GM18861 (cell line): ENCODE results near the gene SULT1B1.

Source experiments
- ATAC-seq: cut with Tn5 transposase; IDR thresholded peaks from one replicate; pipeline ENCODE4 v1.9.1; 2021; ENCODE audit not compliant: unreplicated experiment

The SULT1B1 gene

DNA sequence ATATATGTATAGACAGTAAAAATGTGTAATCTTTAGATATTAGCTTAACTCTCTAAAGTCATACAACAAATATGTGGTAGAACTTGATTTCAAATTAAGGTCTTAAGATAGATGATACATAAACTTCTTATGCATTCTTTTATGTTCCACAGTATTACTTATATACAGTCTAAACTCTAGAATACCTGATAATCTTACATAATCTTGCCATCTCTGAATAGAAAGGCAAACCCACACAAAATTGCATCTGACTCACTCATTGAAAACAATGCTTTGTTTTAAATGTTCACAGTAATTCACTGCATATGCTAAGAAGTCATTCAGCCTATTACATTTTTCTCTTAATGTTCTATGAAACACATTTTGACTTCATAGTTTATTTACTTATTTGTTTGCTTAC is 10.1 kb downstream of the SULT1B1 start:
- ATAC-seq = no peak

DNA sequence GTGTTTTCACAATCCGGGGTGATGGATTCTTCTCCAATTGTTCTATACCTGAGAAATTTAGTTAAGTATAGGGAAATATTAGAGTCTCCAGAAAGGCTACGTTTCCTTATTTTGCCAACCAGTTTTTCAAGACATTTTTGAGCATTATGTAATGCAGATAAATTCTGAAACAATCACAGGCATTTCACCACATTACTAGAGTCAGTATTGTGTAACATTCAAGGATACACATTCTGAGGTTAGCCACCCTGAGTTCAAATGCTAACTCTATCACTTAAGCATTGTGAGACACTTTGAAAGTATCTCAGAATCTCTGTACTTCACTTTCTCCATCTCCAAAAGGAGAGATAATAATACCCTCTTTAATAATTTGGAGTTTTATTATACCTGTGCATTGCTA is 10.6 kb downstream of the SULT1B1 start:
- no peak for ATAC-seq

DNA sequence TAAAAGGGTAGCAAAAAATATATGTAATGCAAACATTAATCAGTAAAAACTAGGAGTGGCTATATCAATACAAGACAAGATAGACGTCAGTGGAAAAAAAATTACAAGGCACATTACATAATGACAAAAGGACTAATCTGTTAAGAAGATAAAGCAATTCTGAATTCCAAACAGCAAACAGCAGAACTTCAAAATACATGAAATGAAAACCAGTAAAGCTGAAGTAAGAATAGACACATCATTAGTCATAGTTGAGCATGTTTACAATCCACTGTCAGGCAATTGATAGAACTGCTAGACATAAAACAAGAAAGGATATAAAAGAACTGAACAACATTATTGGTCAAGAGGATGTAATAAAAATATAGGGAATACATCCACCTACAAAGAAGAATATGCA is 12.2 kb downstream of the SULT1B1 start:
- ATAC-seq = no peak

GRCh38 chr4:69744157-69744478 is 16.3 kb downstream of the SULT1B1 start:
- ATAC-seq = no peak

DNA sequence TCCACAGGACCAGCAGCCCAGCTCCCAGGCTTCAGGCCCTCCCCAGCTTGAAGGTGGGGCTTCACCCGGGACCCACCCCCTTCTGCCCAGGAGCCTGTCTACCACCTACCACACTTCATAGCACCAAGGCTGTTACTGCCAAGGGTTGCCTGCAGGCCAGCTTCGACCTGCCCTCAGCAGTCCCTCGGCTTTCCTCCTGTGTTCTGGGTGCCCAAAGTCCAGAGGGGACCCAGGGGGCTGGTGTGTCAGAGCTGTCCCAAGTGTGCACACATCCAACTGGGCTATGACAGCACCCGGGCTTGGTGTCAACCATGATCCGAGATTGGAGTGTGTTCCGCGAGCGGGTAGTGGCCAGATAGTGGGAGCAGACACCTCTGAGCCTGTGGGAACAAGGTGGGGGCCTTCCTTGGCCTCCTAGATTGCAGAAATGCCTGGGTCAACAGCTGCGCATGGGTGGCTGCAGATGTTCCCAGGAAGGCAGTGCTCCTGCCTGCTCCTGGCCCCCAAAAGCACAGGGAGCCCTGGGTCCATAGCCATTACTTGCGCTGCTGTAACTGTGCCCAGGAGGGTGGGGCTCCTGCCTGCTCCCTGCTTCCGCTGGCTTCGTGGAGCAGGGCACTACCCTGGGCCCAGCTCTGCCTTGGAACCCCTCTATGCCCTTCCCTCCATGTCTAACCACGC is 16.8 kb downstream of the SULT1B1 start:
- ATAC-seq = no peak

DNA sequence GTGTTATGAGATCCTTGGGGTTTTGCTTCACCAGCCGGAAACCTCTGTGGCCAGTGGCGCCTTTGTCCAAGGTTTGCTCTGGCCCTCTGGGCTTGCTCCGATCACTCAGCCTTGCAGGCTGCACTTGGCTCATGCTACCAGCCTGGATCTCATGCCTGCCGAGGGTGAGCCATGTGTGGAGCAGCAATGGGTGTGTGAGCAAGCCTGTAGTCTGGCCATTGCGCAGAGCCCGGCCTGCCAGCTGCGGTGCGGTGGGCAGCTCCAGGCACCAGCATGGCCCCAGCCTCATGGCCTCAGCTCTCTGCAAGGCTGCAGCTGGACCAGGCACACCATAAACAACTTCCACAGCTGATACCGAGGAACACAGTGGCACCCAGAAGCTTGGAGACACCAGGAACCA is 17.8 kb downstream of the SULT1B1 start:
- no peak for ATAC-seq

DNA sequence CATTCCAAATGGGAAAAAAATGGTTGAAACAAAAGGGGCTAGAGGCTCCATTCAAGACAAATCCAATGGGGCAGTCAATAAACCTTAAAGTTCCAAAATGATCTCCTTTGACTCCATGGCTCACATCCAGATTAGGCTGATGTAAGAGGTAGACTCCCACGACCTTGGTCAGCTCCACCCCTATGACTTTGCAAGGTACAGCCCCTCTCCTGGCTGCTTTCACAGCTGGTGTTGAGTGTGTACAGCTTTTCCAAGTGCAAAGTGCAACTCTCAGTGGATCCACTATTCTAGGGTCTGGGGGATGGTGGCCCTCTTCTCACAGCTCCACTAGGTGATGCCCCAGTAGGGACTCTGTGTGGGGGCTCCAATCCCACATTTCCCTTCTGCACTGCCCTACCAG is 21.5 kb downstream of the SULT1B1 start:
- ATAC-seq = no peak

DNA sequence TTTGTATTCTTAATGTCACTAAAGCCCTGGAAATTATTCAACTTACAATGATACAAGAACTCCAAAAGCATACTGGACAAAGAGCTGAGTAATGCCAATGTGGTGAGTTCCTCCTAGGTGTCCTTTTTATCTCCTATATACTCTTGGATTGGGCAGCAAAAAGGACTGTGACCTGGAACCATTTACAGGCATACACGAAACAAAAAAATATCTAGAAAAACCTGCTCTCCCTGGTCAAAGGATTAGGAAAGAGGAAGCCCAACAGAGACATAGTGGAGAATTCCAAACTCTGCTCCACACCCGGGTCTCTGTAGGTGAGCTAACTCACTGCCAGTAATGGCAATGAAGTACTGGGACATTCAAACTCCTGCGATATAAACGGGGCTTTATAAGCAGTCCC is 25.3 kb downstream of the SULT1B1 start:
- no peak for ATAC-seq

GRCh38 chr4:69731847-69732246 is 28.6 kb downstream of the SULT1B1 start:
- ATAC-seq = no peak

GRCh38 chr4:69731241-69731640 is 29.2 kb downstream of the SULT1B1 start:
- no peak for ATAC-seq

DNA sequence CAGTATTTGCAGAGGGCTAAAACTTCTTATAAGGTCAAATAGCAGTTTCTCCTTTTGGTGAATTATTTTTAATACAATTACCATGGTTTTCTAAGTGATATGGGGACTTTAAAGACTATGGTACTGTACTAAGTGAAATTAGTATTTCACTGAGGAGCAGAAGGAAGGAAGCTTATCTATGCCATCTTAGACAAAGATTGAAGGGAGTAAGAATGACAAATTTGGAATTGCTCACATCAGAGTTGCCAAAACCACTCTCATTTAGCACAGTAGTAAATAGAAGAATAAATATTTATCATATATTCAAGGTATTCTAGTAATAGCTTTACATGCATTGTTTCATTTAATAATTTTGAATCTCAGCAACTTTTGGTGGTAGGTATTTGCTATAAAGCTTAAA is 30.4 kb downstream of the SULT1B1 start:
- no peak for ATAC-seq

DNA sequence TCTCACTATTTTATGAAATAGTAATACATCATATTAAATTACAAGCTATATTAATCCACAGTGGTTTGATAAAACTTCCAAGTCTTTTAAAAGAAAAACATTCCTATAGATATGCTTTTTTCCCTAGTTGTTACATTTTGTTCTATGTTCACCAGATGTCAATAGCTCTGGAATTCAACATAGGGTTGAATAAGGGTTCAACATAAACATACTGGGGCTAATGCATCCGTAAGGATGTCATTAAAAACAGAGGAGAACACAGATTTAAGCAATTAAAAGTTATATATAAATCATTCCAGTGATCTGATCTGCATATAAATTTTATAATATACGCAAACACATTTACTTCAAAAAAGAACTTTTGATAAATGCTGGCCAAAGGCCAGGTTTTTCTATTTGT is 32.5 kb downstream of the SULT1B1 start:
- no peak for ATAC-seq

DNA sequence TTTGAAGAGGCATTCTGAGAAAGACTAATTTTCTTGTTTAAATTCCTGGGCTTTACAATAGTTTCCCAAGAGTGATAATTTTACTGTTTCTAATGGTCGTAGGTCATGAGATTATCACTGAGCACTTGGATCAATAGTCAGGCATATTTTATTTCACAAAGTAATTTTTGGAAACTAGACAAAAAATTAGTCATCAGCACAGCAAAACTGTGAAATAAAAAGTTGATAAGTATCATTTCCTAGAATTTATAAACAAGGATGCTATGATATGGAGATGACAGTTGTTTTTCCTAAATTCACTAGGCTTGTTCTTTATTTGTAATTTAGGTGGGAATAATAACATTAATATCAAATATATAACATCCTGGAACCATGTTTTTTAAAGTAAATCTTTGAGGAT is 33.0 kb downstream of the SULT1B1 start:
- no peak for ATAC-seq

DNA sequence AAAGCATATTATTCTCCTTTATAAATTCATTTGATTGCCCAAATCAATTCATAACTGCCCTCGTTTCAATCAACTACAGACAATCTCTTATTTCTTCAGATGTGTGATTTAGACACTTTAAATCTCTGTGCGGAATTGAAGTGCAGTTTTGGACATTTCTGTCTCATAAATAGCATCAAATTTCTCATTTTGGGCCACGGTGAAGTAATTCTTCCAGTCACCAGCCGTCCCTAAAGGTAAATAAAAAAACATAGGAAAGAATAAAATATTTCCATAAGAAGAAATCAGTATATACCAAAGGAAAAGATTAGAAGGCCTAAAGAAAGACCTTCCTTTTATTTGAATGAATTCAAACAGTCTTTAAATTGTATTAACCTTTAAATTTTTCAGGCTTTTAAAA is 33.4 kb downstream of the SULT1B1 start:
- no peak for ATAC-seq

DNA sequence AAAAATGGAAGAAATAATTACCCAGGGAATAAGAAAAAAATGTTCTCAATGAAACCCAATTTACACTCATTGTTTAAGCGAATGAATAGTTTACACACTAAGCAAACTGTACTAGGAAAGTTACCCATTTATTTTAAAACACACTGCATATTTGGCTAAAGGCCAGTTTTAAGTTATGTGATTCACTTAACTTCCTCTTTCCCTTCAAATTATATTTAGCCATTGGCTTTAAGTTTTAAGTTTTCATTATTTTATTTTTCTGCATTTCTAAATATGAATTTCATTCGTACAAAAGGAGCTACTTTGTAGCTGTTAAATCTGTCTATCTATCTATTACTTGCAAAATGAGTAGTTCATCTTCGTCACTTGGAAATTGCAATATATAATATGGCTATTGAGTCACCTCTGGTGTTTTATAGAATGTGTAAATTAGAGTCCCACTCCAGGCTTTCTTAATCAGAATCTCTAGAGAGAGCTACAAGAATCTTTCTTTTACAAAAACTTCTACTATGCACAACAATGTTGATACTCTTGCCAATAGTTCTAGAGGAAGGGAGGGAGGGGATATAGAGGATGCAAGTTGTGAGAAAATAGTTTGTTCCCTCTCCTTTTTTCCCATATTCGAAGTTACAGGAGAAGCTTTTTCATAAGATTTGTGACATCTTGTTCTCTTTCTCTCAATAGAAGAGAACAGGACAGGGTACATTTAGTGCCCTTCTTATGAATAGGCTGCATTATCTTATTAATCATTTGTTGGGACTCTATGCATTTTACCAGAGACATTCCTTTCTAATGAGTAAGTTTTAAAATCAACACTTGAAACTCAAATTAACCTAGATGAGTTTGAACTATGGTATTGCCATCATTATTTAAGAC is 41.8 kb downstream of the SULT1B1 start:
- no peak for ATAC-seq

DNA sequence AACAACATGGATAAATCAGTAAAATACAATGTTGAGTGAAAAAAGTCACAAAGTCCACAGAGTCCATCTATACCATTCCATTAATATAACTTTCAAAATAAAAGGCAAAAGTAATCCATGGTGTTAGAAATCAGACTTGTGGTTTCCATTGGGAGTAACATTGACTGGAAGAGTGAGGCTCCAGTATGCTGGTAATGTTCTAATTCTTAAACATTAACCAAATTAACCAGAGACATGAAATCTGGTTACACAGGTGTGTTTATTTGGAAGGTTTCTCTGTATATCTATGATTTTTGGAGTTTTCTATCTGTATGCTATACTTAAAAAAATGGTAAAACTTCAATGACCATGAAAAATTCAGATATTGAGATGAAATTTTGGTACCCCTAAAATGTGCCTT is 42.6 kb downstream of the SULT1B1 start:
- ATAC-seq = no peak

DNA sequence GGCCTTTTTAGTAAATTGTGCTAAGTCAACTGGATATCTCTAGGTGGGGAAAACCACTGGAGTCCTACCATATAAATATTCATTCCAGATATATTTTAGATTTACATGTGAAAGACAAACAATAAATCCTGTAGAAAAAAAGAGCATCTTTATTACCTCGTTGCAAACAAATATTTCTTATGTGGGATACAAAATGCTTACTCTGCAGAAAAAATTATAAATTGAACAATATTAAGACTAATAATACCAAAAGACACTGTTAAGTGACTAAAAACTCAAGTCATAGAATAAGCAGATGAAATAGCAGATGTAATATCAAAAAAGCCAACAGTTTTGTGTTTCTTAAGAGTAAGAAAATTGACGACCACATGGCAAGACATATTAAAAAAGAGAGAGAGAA is 43.8 kb downstream of the SULT1B1 start:
- no peak for ATAC-seq

GRCh38 chr4:69714086-69714485 is 46.3 kb downstream of the SULT1B1 start:
- ATAC-seq = no peak

DNA sequence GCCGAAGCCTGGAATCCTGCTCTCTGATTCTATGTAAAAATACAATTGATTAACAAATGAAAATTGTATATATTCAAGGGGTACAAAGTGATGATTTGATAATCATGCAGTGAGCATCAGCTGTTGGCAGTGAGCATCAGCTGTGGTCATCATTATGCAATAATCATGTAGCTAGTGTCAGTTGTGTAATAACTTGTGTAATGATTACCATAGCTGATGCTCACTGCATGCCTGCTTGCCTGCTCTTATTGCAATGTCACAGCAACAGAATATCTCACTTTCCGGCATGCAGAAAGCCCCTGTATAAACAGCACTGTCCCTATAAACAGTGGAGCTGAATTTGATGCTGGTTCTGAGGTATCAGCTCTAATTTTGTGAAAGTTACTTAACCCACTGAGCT is 46.8 kb downstream of the SULT1B1 start:
- ATAC-seq = no peak

DNA sequence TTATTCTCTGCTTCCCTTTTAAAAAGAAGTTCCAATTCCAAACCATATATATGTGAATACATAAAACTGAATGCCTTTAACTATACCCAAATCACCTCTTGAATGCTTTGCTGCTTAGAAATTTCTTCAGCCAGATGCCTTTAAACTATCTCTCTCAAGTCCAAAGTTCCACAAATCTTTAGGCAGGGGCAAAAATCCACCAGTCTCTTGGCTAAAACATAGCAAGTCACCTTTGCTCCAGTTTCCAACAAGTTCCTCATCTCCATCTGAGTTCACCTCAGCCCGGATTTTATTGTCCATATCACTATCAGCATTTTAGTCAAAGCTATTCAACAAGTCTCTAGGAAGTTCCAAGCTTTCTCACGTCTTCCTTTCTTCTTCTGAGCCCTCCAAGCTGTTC is 49.8 kb downstream of the SULT1B1 start:
- no peak for ATAC-seq

GRCh38 chr4:69708211-69708610 is 52.2 kb downstream of the SULT1B1 start:
- ATAC-seq = no peak

DNA sequence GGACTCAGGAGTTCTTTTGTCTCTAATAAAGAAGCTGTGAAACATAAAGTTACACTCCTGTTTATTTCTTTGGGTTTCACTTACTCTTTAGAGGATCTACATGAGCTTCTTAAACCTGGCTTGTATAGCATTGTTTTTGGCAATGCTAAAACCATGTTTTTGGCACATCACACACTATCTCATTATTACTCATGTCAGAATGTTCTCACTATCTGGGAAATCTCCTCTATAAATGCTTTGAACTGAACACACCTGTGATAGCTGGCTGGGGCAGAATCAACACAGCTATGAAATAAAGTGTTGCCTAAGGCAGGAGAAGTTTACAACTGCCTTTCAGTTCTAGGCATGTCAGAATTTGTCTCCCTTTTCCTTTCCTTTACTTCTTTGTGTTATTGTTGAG is 52.6 kb downstream of the SULT1B1 start:
- no peak for ATAC-seq

DNA sequence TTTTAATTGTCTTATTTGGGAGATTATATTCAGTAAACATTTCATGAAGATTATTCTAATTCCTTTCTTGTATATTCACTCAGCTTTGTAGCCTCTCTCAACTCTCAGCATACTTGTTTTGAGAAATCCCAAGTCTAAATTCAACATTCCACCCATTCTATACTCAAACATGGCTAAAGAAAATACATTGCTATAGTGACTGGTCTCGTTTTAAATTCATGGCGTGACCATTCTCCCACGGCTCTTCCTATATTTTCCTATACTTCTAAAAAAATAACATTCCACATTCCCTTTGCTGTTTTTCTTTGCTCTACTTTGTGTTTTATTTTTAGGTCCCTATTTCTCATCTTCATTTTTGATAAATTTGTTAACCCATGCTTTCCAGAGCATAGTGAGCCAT is 58.2 kb downstream of the SULT1B1 start:
- ATAC-seq = no peak
